GM18870 (cell line): ENCODE results near the gene SACS.
"Not testable (repeated sequence)": the region's sequence is repeated elsewhere in the genome, so short reads cannot be mapped to it uniquely, and the experiment has no call there.

ENCODE experiments used
- ATAC-seq: cut with Tn5 transposase; IDR thresholded peaks from one replicate; pipeline ENCODE4 v1.9.1; 2021; ENCODE audit warnings: moderate library complexity; ENCODE audit not compliant: unreplicated experiment

Gene SACS

DNA sequence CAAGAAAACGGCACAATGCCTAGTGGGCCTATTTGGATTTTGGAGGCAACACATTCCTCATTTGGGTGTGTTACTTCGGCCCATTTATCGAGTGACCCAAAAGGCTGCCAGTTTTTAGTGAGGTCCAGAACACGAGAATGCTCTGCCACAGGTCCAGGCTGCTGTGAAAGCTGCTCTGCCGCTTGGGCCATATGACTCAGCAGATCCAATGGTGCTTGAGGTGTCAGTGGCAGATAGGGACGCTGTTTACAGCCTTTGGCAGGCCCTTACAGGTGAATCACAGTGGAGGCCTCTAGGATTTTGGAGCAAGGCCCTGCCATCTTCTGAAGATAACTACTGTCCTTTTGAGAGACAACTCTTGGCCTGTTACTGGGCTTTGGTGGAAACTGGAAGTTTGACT, 118.7 kb downstream of the SACS start:
- ATAC-seq, result not testable (repeated sequence)

DNA sequence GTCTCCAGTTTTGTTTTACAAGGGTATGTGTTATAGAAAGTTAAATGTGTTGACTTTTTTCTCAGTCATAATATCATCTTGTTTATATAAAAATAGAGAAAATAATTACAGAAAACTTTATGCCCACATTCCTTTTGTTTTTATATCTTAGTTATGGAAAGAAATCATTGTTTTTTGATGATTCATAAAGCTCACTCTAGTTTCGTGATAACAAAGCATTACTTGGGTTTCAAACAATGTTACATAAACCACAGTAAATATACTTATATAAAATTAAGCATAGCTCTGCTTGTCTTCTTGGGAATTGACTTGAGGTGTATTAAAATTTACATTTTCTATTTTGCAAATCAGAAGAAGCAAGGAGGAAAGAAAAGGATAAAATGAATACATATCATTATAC, 140.9 kb downstream of the SACS start:
- no peak for ATAC-seq

DNA sequence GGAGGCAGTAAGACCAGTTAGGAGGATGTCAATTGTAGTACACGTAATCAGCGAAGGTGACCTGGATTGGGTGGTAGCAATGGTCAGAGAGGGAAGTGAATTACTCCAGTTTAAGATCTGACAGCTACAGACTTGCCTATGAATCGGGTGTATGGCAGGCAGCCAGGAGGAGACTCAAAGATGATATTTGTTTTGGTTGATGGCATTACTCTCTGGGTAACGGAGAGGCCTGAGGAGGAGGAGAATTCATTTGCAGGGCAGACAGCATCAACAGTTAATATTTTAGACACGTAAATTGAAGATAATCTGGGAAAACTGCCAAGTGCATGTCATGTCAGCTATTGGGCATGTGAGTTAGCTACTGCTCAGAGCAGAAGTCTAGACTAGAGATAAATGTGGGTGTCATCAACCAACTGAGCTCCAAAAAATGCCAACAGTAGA, 143.6 kb downstream of the SACS start:
- ATAC-seq, result no peak

DNA sequence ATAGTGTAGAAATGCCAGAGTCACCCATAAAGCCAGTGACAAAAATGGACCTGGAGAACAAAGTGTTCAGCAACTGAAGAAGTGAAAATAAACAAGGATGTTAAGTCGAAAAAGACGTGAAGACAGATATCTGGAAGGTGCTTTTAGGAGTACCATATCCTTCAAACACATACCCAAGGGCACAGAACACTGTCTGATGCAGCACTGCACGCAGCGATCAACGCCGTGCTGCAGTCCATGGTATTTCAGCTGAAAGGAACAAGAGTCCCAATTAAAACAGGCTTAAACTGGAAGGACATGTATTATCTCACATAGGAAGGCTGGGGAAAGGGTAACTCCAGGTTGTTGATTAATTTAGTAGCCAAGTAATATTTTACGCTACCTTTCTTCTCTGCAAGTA, 144.5 kb downstream of the SACS start:
- no peak for ATAC-seq

DNA sequence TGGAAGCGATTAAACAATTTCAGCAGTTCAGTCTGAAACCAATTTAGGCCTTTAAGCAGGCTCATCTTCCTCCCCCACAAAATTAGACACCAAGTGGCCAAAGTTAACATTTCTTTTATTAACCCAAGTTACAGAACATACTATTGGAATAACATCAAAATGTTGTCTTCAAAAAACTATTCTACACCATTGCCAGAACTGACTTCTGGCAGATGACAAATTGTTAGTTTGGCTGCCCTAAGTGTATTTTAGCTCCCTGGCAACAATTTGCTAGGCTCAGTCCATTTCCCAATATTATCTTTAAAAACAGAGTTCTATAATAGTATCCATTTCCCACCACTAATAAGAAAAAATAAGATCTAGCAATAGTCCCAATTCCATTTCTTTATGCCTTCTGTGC, 144.9 kb downstream of the SACS start:
- no peak for ATAC-seq

DNA sequence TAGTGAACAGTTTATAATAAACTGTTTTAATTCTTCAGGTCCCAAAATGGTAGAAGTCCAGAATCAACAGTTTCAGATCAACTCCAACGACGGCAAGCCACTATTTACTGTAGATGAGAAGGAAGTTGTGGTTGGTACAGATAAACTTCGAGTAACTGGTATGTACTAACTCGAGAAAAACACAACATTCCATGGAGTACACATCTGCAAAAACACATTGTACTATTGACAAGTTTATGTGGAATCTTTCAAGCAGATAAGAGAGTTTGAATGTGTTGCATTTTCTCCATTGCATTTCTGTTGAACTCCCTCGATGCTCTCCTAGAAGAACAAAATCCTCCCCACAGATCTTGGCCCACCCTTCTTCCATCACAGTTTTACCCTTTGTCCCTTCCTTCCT, 154.2 kb downstream of the SACS start:
- ATAC-seq, result no peak
